AG04449 (cell line): ENCODE results near the gene ST3GAL2.

ENCODE experiments used
- CTCF ChIA-PET: fragments of 350-600 bp; formaldehyde crosslinking; extraction: SDS; loops from one replicate; lab custom pipeline; 2021; ENCODE audit warnings: antibody characterized with exemption; lab: Yijun Ruan, JAX
- POLR2A ChIA-PET: fragments of 400-600, 350-600 bp; formaldehyde crosslinking; extraction: SDS; loops from one replicate; lab custom pipeline; 2020; ENCODE audit warnings: antibody characterized with exemption, inconsistent platforms; lab: Yijun Ruan, JAX
- DNase-seq: peaks from one replicate; pipeline ENCODE4 v3.0.0-alpha.2; 2010; ENCODE audit warnings: low read depth, low spot score
- H3K4me3 ChIP-seq: 2 replicates; pipeline ENCODE4 v1.5.1; 2011; ENCODE audit warnings: low read depth, mild to moderate bottlenecking, control low read depth, low read length
- TF ChIP-seq, protein P1 (sequence below): IDR thresholded peaks from one replicate; pipeline ENCODE4 v1.5.1; 2011; ENCODE audit warnings: mild to moderate bottlenecking, moderate library complexity, low read length, control low read depth, inconsistent platforms; ENCODE audit not compliant: insufficient read depth; ENCODE audit errors: missing control alignments

The ST3GAL2 gene

GRCh38 chr16:70468776-70469525 lies 30.1 kb upstream of the ST3GAL2 start:
- ChIA-PET CTCF (interaction anchor here (0.6 to 1.4 kb wide), 2 partner anchors 80 to 99 kb away, joined by 3 to 4 read pairs; no protein-coding TSS in a partner anchor), POLR2A (interaction anchor here (1.1 kb wide), 1 partner anchor 10 kb away, joined by 4 read pairs; no protein-coding TSS in a partner anchor)

GRCh38 chr16:70467608-70468007 lies 28.7 kb upstream of the ST3GAL2 start:
- no peak overlapping the region for H3K4me3 ChIP-seq
- DNase-seq, result no peak
- ChIA-PET POLR2A (no interaction called here), CTCF (no interaction called here)
- TF ChIP-seq, protein P1, sequence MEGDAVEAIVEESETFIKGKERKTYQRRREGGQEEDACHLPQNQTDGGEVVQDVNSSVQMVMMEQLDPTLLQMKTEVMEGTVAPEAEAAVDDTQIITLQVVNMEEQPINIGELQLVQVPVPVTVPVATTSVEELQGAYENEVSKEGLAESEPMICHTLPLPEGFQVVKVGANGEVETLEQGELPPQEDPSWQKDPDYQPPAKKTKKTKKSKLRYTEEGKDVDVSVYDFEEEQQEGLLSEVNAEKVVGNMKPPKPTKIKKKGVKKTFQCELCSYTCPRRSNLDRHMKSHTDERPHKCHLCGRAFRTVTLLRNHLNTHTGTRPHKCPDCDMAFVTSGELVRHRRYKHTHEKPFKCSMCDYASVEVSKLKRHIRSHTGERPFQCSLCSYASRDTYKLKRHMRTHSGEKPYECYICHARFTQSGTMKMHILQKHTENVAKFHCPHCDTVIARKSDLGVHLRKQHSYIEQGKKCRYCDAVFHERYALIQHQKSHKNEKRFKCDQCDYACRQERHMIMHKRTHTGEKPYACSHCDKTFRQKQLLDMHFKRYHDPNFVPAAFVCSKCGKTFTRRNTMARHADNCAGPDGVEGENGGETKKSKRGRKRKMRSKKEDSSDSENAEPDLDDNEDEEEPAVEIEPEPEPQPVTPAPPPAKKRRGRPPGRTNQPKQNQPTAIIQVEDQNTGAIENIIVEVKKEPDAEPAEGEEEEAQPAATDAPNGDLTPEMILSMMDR, result no peak

More at GRCh38 chr16:70468776-70469525, 30.1 kb upstream of the ST3GAL2 start:
- TF ChIP-seq, protein P1, result no peak
- DNase-seq, result no peak
- H3K4me3 ChIP-seq, result no peak overlapping the region

GRCh38 chr16:70467113-70467512 lies 28.2 kb upstream of the ST3GAL2 start:
- no peak for DNase-seq
- CTCF ChIA-PET, result no interaction called here
- POLR2A ChIA-PET, result no interaction called here
- TF ChIP-seq, protein P1, result no peak
- no peak overlapping the region for H3K4me3 ChIP-seq

GRCh38 chr16:70466805-70467076 lies 27.8 kb upstream of the ST3GAL2 start:
- no peak for DNase-seq
- ChIA-PET CTCF (no interaction called here), POLR2A (no interaction called here)
- no peak overlapping the region for H3K4me3 ChIP-seq
- TF ChIP-seq, protein P1, result no peak

DNA sequence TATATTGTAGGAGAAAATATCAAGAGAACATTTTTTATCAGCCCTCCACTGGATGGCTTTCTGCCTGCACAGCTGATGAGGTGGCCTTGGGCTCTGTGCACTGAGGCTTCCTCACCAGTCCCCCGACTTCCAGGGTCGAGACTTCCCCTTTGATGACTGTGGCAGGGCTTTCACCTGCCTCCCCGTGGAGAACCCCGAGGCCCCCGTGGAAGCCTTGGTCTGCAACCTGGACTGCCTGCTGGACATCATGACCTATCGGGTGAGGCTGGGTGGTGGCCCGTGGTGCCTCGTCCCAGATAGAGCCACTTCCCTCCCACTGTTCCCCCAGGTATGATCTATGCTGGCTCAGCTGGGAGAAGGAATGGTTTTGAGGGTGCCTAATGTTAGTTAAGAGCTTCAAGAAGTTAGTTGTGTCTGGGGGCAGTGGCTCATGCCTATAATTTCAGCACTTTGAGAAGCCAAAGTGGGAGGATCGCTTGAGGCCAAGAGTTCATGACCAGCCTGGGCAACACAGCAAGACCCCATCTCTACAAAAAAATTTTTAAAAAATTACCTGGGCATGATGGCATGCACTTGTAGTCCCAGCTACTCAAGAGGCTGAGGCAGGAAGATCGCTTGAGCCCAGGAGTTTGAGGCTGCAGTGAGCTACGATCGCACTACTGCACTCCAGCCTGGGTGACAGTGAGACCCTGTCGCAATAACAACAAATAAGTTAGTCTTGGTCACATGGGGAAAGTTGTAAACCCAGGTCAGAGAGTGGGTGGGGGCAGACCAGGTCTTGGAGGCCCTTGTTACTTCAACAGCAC lies 27.3 kb upstream of the ST3GAL2 start:
- CTCF ChIA-PET, result no interaction called here
- no peak overlapping the region for H3K4me3 ChIP-seq
- no peak for DNase-seq
- TF ChIP-seq, protein P1, result no peak
- POLR2A ChIA-PET, result no interaction called here

DNA sequence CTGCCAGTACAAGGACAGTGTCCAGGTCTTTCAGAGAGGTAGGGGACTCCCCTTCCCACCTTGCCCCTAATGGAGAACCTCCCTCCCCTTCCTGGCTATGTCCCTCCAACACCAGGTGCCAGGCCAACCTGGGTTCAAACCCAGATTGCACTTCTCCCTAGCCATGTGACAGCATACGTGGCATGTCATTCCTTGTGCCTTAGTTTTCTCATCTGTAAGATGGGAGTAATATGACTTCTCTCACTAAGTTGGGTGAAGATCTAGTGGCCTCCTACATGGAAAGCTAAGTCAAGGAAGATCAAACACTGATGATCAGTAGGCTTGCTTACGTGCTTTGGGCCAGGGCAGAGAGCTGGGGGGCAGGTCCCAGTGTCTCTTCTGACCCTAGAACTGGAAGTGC lies 24.3 kb upstream of the ST3GAL2 start:
- no peak overlapping the region for H3K4me3 ChIP-seq
- ChIA-PET POLR2A (interaction anchor here (0.7 kb wide), 1 partner anchor 19 kb away, joined by 3 read pairs; no protein-coding TSS in a partner anchor), CTCF (interaction anchor here (1.1 to 1.4 kb wide), 2 partner anchors 8 to 191 kb away, joined by 3 to 4 read pairs; no protein-coding TSS in a partner anchor)
- no peak for DNase-seq
- TF ChIP-seq, protein P1, result no peak
